ENCODE data around the gene UNK.

- TF ChIP-seq EZH2 (IDR thresholded peaks at IDR 0.05; ENCODE audit: insufficient read depth, poor library complexity, severe bottlenecking) (no peak), EZH2phosphoT487 (IDR thresholded peaks at IDR 0.05; ENCODE audit: insufficient read depth, low read depth) (no peak)
Observed at GRCh38 chr17:75758131-75758905, 26.3 kb upstream of the UNK start.
